OCI-LY7 (cell line): Measurements from ENCODE around the gene SAXO2. TPM values are rescaled to one million over a fixed set of nuclear protein-coding genes. Genes with fewer than 3 reads are reported as not detected.
"Not testable (repeated sequence)": the region's sequence is repeated elsewhere in the genome, so short reads cannot be mapped to it uniquely, and the experiment has no call there.

ENCODE experiments used
- BruUV-seq: library from RNA; stranded (reverse); fragments of 400-500 nt; replicated peaks from 2 replicates; lab custom pipeline; 2021; lab: Mats Ljungman, UMichigan
- CTCF ChIA-PET: fragments of 300-600 bp; sonication (Branson Sonifier 250); formaldehyde crosslinking; loops from one replicate; lab custom pipeline; 2022; ENCODE audit warnings: antibody characterized with exemption; ENCODE audit not compliant: unreplicated experiment; lab: Charles Lee
- POLR2A ChIA-PET: fragments of 300-600 bp; sonication (Branson Sonifier 250); formaldehyde crosslinking; loops from one replicate; lab custom pipeline; 2022; ENCODE audit warnings: antibody characterized with exemption; lab: Charles Lee
- DNase-seq: peaks from one replicate; pipeline ENCODE4 v3.0.0-alpha.2; 2015; ENCODE audit warnings: low spot score
- H2AFZ ChIP-seq: fragments of 200-600 bp; sonication (generic), shearing (Covaris generic); 2 replicates; pipeline ENCODE4 v1.6.1; 2014; ENCODE audit warnings: mild to moderate bottlenecking, antibody characterized with exemption, low read length, moderate library complexity
- H3K27ac ChIP-seq: fragments of 200-600 bp; sonication (generic); 2 replicates; pipeline ENCODE4 v1.5.1; 2014; ENCODE audit warnings: mixed run types, low read depth, mild to moderate bottlenecking, moderate library complexity, low read length, inconsistent platforms; ENCODE audit not compliant: poor library complexity, severe bottlenecking
- H3K36me3 ChIP-seq: fragments of 200-600 bp; sonication (generic); 2 replicates; pipeline ENCODE4 v1.6.1; 2014; ENCODE audit warnings: mild to moderate bottlenecking, antibody characterized with exemption, low read length, moderate library complexity, mixed read lengths; ENCODE audit not compliant: insufficient read depth
- H3K4me1 ChIP-seq: fragments of 200-600 bp; sonication (generic); 2 replicates; pipeline ENCODE4 v1.5.1; 2014; ENCODE audit warnings: mild to moderate bottlenecking, low read length; ENCODE audit not compliant: insufficient read depth, poor library complexity, severe bottlenecking
- H3K4me2 ChIP-seq: fragments of 200-600 bp; sonication (generic); 2 replicates; pipeline ENCODE4 v1.6.1; 2014; ENCODE audit warnings: mild to moderate bottlenecking, low read length
- H3K4me3 ChIP-seq: fragments of 200-600 bp; sonication (generic); 2 replicates; pipeline ENCODE4 v1.5.1; 2014; ENCODE audit warnings: mild to moderate bottlenecking, low read depth, low read length; ENCODE audit not compliant: poor library complexity, severe bottlenecking
- H3K79me2 ChIP-seq: fragments of 200-600 bp; sonication (generic); 2 replicates; pipeline ENCODE4 v1.6.1; 2016; ENCODE audit warnings: low read depth, mild to moderate bottlenecking, low read length, moderate library complexity, mixed read lengths; ENCODE audit not compliant: insufficient read depth
- H3K9me2 ChIP-seq: fragments of 200-600 bp; sonication (generic); 2 replicates; pipeline ENCODE4 v1.6.1; 2016; ENCODE audit warnings: mild to moderate bottlenecking, low read length, mixed read lengths; ENCODE audit not compliant: insufficient read depth
- H3K9me3 ChIP-seq: fragments of 200-600 bp; sonication (generic); 2 replicates; pipeline ENCODE4 v1.6.1; 2014; ENCODE audit warnings: mild to moderate bottlenecking, mixed run types, low read length, mixed read lengths
- H4K20me1 ChIP-seq: fragments of 200-600 bp; sonication (generic); 2 replicates; pipeline ENCODE4 v1.6.1; 2014; ENCODE audit warnings: mild to moderate bottlenecking, antibody characterized with exemption, low read length, moderate library complexity, mixed read lengths; ENCODE audit not compliant: insufficient read depth
- CTCF ChIP-seq: fragments of 200-600 bp; sonication (generic); conservative IDR thresholded peaks from 2 replicates; pipeline ENCODE4 v1.5.1; 2014; ENCODE audit warnings: mild to moderate bottlenecking, antibody characterized with exemption, low read length, moderate library complexity, mixed read lengths
- EZH2phosphoT487 ChIP-seq: fragments of 200-600 bp; sonication (generic); IDR thresholded peaks from 2 replicates; pipeline ENCODE4 v1.6.1; 2018; ENCODE audit warnings: low read depth, borderline replicate concordance, mild to moderate bottlenecking, mixed run types, antibody characterized with exemption, low read length, moderate library complexity, mixed read lengths
- intact Hi-C: fragments of 100-400 bp; cut with micrococcal nuclease; formaldehyde crosslinking; loops from one replicate; pipeline ENCODE4 v1.10.0; 2022; ENCODE audit not compliant: unreplicated experiment
- total RNA-seq, 2 experiments: library from RNA; depleted of rRNA in 1 of 2; stranded (reverse); fragments of >200 nt in 1 of 2; shearing (Covaris generic) in 1 of 2; gene quantifications; 2 replicates each; pipeline ENCODE4 v1.2.3, GENCODE V29; 2014 to 2022

SAXO2 gene
- total RNA-seq, 2 experiments from 2014 or later = 1.9 to 6.5 TPM

- no peaks in the 10 kb centered on the region for H3K36me3 ChIP-seq
- ChIA-PET CTCF (no interaction called here), POLR2A (no interaction called here)
- H3K9me3 ChIP-seq = no peaks in the 10 kb centered on the region
- no peaks in the 10 kb centered on the region for H3K4me1 ChIP-seq
- no peak overlapping the region for H3K27ac ChIP-seq
- H4K20me1 ChIP-seq = no peaks in the 10 kb centered on the region
- H3K9me2 ChIP-seq = no peaks in the 10 kb centered on the region
- no peak for DNase-seq
- H3K79me2 ChIP-seq = no peaks in the 10 kb centered on the region
- BruUV-seq = no TSS peak
- no peak overlapping the region for H3K4me2 ChIP-seq
- TF ChIP-seq EZH2phosphoT487 (no peak), CTCF (no peak)
- intact Hi-C loops = no loop called here
- H2AFZ ChIP-seq = no peak overlapping the region
- no peak overlapping the region for H3K4me3 ChIP-seq
Observed at GRCh38 chr15:82313446-82313845, 50.8 kb downstream of the SAXO2 start.

GRCh38 chr15:82313951-82314768, 51.5 kb downstream of the SAXO2 start:
- H3K79me2 ChIP-seq, H3K27ac ChIP-seq, H2AFZ ChIP-seq, H3K36me3 ChIP-seq, H3K4me2 ChIP-seq, H3K9me3 ChIP-seq, DNase-seq, H3K4me1 ChIP-seq, intact Hi-C loops, CTCF ChIA-PET, BruUV-seq, H4K20me1 ChIP-seq, POLR2A ChIA-PET, H3K9me2 ChIP-seq, H3K4me3 ChIP-seq: not testable (repeated sequence)

DNA sequence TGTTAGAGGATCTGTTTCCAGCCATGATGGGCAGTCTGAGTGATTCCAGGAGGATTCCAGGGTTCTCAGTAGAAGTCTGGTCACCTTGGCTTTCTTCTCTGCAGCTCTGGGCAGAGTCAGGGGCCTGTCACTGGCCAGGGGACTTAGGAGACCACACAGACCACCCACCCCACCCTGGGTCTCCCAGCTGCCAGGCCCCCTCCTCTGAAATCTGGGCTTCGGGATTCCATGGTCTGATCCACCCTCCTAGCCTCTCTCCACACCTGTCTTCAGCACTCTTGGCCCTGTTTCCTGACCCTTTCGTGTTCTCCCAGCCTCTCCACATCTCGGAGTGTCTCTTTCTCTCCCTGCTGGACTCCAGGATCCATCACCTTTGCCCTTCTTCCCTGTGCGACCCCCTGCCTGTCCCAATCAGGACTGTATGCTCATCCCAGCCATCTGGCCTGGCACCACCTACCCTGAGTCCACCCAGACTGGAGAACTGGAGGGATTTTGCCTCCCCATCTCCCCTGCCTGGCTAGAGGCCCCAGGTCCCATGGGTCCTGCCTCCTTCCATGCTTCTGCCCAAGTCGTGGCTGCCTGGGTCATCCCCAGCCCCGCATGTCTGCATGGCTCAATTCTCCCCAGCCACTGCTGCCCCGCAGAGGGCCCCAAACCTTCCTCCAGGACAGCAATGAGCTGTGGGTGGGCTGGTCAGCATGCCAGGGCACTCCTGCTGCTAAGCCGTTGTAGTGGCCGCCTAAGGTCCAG, 52.3 kb downstream of the SAXO2 start:
- ChIA-PET POLR2A (no interaction called here), CTCF (no interaction called here)
- Histone ChIP-seq H3K9me3 (no peaks in the 10 kb centered on the region), H3K79me2 (no peaks in the 10 kb centered on the region), H2AFZ (no peak overlapping the region), H3K4me1 (no peaks in the 10 kb centered on the region), H3K4me3 (no peak overlapping the region), H3K36me3 (no peaks in the 10 kb centered on the region), H3K9me2 (no peaks in the 10 kb centered on the region), H3K4me2 (no peak overlapping the region), H3K27ac (no peak overlapping the region), H4K20me1 (no peaks in the 10 kb centered on the region)
- DNase-seq = no peak
- intact Hi-C loops = no loop called here
- BruUV-seq = no TSS peak
- no peak for TF ChIP-seq CTCF
